CD4-positive, alpha-beta T cell treated with Interleukin-6 for 4 hours (primary cell): Measurements from ENCODE around the gene OR10R2.
"Not testable (repeated sequence)": the region's sequence is repeated elsewhere in the genome, so short reads cannot be mapped to it uniquely, and the experiment has no call there.

Experiments
- DNase-seq: peaks from one replicate; pipeline ENCODE4 v3.0.0-alpha.2; 2020; ENCODE audit warnings: mixed read lengths

OR10R2 gene

GRCh38 chr1:158471920-158472319 is at the start of gene OR10R2:
OR10R2 (plus strand) TSS chr1:158472220; CDS start chr1:158472326, 106 bp downstream.
- no peak for DNase-seq

- DNase-seq: no peak
These were observed 47.0 kb upstream of the OR10R2 start for GRCh38 chr1:158425027-158425426.

GRCh38 chr1:158426137-158426536 is 45.9 kb upstream of the OR10R2 start, which contains the start of gene OR10K2:
OR10K2 (minus strand) TSS chr1:158426237; CDS start chr1:158420866, 5,371 bp downstream.
- DNase-seq: no peak

GRCh38 chr1:158430163-158430562 is 41.9 kb upstream of the OR10R2 start:
- DNase-seq: not testable (repeated sequence)

GRCh38 chr1:158434741-158435140 is 37.3 kb upstream of the OR10R2 start:
- no peak for DNase-seq

GRCh38 chr1:158445376-158445775 is 26.6 kb upstream of the OR10R2 start:
- no peak for DNase-seq

- no peak for DNase-seq
These were observed 17.5 kb upstream of the OR10R2 start for GRCh38 chr1:158454537-158454936.

GRCh38 chr1:158457246-158457645 is 14.8 kb upstream of the OR10R2 start:
- DNase-seq: no peak

- DNase-seq: no peak
These were observed 13.8 kb upstream of the OR10R2 start for GRCh38 chr1:158458263-158458662.

GRCh38 chr1:158461534-158461933 is 10.5 kb upstream of the OR10R2 start, which contains the start of gene OR10K1:
OR10K1 (plus strand) TSS chr1:158461834; CDS start chr1:158465562, 3,728 bp downstream.
- no peak for DNase-seq

GRCh38 chr1:158485455-158485854 is 13.4 kb downstream of the OR10R2 start:
- no peak for DNase-seq

GRCh38 chr1:158491316-158491715 is 19.3 kb downstream of the OR10R2 start:
- no peak for DNase-seq

GRCh38 chr1:158493054-158493453 is 21.0 kb downstream of the OR10R2 start:
- no peak for DNase-seq

GRCh38 chr1:158494796-158495195 is 22.8 kb downstream of the OR10R2 start:
- DNase-seq: no peak

- DNase-seq: no peak
These were observed 24.4 kb downstream of the OR10R2 start for GRCh38 chr1:158496374-158496773.

GRCh38 chr1:158506369-158506987 is 34.5 kb downstream of the OR10R2 start:
- peak; percentile 46 for DNase-seq

GRCh38 chr1:158507511-158507910 is 35.5 kb downstream of the OR10R2 start:
- no peak for DNase-seq

- DNase-seq: no peak
These were observed 37.6 kb downstream of the OR10R2 start for GRCh38 chr1:158509471-158510156.

- no peak for DNase-seq
These were observed 44.9 kb downstream of the OR10R2 start for GRCh38 chr1:158516966-158517365.

- no peak for DNase-seq
These were observed 48.0 kb downstream of the OR10R2 start for GRCh38 chr1:158520021-158520420.

- no peak for DNase-seq
These were observed 49.1 kb downstream of the OR10R2 start for GRCh38 chr1:158520955-158521665.

GRCh38 chr1:158521666-158522058 is 49.6 kb downstream of the OR10R2 start:
- no peak for DNase-seq

GRCh38 chr1:158527190-158527815 is 55.3 kb downstream of the OR10R2 start:
- DNase-seq: no peak
